ENCODE measurements around the gene SPRR1A. TPM values are rescaled to one million over a fixed set of nuclear protein-coding genes. Genes with fewer than 3 reads are reported as not detected.
"Not testable (repeated sequence)": the region's sequence is repeated elsewhere in the genome, so short reads cannot be mapped to it uniquely, and the experiment has no call there.

SPRR1A gene
- total RNA-seq, 2 experiments from 2014 or later, result not detected

GRCh38 chr1:152982076-152982475 is 1.8 kb upstream of the SPRR1A start:
- H3K4me3 Mint-ChIP-seq, result no peak overlapping the region
- peaks cover 10% of the 10 kb centered on the region for H3K27me3 Mint-ChIP-seq
- H3K36me3 Mint-ChIP-seq (ENCODE audit: low read depth), result no peaks in the 10 kb centered on the region
- ChIA-PET POLR2A (no interaction called here), CTCF (no interaction called here)
- H3K9me3 Mint-ChIP-seq, result no peaks in the 10 kb centered on the region
- no peaks in the 10 kb centered on the region for H3K4me1 Mint-ChIP-seq
- no peak overlapping the region for H3K27ac Mint-ChIP-seq
- DNase-seq, result no peak

- Mint-ChIP-seq H3K4me3 (no peak overlapping the region), H3K4me1 (no peaks in the 10 kb centered on the region), H3K27me3 (peaks cover 13% of the 10 kb centered on the region), H3K36me3 (ENCODE audit: low read depth) (no peaks in the 10 kb centered on the region), H3K27ac (no peak overlapping the region), H3K9me3 (no peaks in the 10 kb centered on the region)
- ChIA-PET CTCF (no interaction called here), POLR2A (no interaction called here)
- no peak for DNase-seq
These were observed 647 bp upstream of the SPRR1A start for GRCh38 chr1:152983234-152983633.

DNA sequence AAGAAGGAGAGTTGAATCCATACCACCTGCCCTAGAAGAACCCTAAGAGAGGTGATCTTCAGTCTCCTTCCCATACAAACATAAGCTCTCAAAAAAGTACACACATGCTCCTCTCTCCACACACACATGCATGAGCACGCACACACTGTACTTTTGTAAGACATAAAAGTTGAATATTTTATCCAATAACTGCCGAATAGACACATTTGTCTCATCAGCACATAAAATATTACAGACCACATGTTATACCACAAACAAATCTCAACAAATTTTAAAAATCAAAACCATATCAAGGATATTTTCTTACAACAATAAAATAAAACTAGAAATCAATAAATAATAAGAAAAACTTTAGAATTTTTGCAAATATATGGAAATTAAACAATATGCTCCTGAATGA is 2.7 kb downstream of the SPRR1A start:
- Mint-ChIP-seq H3K4me1 (no peaks in the 10 kb centered on the region), H3K9me3 (no peaks in the 10 kb centered on the region), H3K27me3 (peaks cover 25% of the 10 kb centered on the region), H3K4me3 (no peak overlapping the region), H3K27ac (no peak overlapping the region), H3K36me3 (ENCODE audit: low read depth) (no peaks in the 10 kb centered on the region)
- ChIA-PET CTCF (no interaction called here), POLR2A (no interaction called here)
- DNase-seq, result no peak

DNA sequence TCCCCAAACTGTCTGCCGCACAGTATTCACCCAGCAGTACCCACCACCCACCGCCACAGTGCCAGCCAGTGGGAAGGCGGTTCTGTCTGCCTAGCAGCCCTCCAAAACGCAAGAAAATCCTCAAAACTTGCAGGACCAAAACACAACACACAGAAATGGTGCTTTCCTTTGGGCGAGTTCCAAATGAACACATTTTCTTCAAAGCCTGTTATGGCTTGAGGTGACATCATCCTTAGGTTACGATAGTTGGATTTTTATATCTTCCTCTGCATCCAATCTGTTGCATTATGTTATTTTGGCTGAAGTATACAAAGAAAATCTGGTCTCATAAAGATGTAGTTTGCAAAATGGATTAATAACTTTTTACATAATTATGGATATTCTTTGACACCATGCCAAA is 9.3 kb downstream of the SPRR1A start:
- no peak for DNase-seq
- ChIA-PET POLR2A (no interaction called here), CTCF (no interaction called here)
- Mint-ChIP-seq H3K27ac (no peak overlapping the region), H3K4me1 (no peaks in the 10 kb centered on the region), H3K4me3 (no peak overlapping the region), H3K9me3 (no peaks in the 10 kb centered on the region), H3K27me3 (peaks cover 27% of the 10 kb centered on the region), H3K36me3 (ENCODE audit: low read depth) (no peaks in the 10 kb centered on the region)

GRCh38 chr1:152995842-152996241 is 12.0 kb downstream of the SPRR1A start:
- DNase-seq, result no peak
- H3K4me3 Mint-ChIP-seq, result no peak overlapping the region
- no peaks in the 10 kb centered on the region for H3K4me1 Mint-ChIP-seq
- H3K27me3 Mint-ChIP-seq, result peaks cover 20% of the 10 kb centered on the region
- H3K36me3 Mint-ChIP-seq (ENCODE audit: low read depth), result no peaks in the 10 kb centered on the region
- H3K27ac Mint-ChIP-seq, result no peak overlapping the region
- ChIA-PET CTCF (no interaction called here), POLR2A (no interaction called here)
- no peaks in the 10 kb centered on the region for H3K9me3 Mint-ChIP-seq

DNA sequence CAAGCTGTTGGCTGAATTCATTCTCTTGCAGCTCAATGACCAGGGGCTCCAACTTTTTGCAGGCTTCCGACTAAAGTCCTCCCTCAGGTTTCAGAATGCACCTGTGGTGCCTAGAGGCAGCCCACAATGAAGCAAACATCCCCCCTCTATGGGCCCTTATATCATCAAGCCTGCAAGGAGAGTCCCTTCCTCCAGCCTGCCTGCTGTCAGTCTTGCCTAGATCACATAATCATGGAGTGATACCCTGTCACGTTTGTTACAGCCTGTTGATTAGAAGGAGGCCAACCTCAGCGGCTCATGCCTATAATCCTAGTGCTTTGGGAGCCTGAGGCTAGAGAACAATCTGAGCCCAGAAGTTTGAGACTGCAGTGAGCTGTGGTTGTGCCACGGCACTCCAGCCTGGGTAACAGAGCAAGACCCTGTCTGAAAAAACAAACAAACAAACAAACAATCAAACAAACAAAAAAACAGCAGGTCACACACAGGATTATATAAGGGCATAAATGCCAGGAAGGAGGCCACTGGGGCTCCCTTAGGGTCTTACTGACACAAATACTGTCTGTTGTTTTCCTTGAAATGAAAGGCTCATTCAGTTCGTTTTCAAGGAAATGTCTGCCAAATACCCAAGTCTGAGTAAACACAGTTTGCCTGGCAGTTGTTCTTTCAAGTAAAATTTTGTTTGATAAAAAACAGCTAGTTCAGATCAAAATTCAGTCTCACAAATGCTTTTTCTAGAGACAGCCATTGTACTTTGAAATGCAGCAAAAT is 12.9 kb downstream of the SPRR1A start:
- ChIA-PET CTCF (no interaction called here), POLR2A (no interaction called here)
- no peak for DNase-seq
- no peaks in the 10 kb centered on the region for H3K4me1 Mint-ChIP-seq
- H3K4me3 Mint-ChIP-seq, result no peak overlapping the region
- no peak overlapping the region for H3K27ac Mint-ChIP-seq
- no peaks in the 10 kb centered on the region for H3K36me3 Mint-ChIP-seq (ENCODE audit: low read depth)
- H3K27me3 Mint-ChIP-seq, result peaks cover 18% of the 10 kb centered on the region
- no peaks in the 10 kb centered on the region for H3K9me3 Mint-ChIP-seq

- Mint-ChIP-seq H3K4me1 (no peaks in the 10 kb centered on the region), H3K9me3 (no peaks in the 10 kb centered on the region), H3K27ac (no peak overlapping the region), H3K27me3 (peaks cover 19% of the 10 kb centered on the region), H3K4me3 (no peak overlapping the region), H3K36me3 (ENCODE audit: low read depth) (no peaks in the 10 kb centered on the region)
- no peak for DNase-seq
- POLR2A ChIA-PET, result no interaction called here
- CTCF ChIA-PET, result no interaction called here
These were observed 14.0 kb downstream of the SPRR1A start for GRCh38 chr1:152997901-152998300.

DNA sequence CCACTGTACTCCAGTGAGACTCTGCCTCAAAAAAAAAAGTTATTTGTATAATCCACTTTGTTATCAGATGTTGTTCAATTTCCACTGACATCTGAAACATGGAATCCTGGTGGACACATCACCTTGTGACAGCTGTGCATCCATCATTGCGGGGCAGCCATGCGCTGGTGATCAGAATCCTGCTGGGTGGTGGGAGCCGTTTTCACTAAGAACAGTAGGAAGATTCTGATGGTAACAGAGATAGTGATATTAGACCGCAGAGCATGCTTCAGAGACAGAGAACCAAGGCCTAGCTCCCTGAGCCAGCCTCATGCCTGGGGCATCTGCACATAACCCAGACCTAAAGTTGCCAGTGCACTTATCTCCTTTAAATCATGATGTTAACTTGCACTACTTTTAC is 14.6 kb downstream of the SPRR1A start:
- Mint-ChIP-seq H3K27ac (no peak overlapping the region), H3K36me3 (ENCODE audit: low read depth) (no peaks in the 10 kb centered on the region), H3K4me3 (no peak overlapping the region), H3K27me3 (peaks cover 15% of the 10 kb centered on the region), H3K9me3 (no peaks in the 10 kb centered on the region), H3K4me1 (no peaks in the 10 kb centered on the region)
- ChIA-PET CTCF (no interaction called here), POLR2A (no interaction called here)
- no peak for DNase-seq

DNA sequence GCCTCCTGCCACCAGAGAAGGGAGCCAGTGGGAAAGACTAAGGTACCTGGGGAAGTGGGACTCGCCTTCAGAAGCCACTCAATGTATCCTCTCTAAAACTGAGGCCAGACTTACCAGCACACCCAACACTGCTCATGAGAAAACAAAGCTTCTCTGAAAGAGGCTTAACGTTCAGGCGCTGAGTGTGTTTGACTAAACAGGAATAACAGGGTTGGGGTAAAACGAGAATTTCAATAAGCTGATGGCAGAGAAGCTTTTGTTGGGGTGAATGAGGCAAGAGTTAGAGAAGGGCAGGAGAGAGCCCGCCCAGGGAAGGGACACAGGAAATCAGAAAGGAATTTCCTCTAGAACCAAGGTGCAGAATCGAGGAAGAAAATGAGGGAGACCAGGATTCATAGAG is 15.9 kb downstream of the SPRR1A start:
- POLR2A ChIA-PET, result no interaction called here

DNA sequence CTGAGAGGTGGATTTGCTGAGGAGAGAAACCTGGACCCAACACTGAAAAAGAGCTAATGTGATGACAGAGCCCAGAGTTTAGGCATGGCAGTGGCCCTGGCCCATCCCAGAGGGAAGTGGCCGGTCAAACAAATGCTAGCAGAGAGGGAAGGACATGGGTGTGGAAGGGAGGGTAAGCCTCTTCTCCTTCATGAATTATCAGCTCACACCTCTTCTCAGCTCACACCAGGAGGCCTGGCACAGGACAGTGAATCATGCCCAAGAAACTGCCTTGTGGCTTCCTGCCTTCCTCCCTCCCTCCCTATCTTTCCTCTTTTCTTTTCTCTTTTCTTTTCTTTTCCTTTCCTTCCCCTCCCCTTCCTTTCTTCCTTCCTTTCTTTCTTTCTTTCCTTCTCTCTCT is 16.4 kb downstream of the SPRR1A start:
- no peaks in the 10 kb centered on the region for H3K9me3 Mint-ChIP-seq
- no peaks in the 10 kb centered on the region for H3K36me3 Mint-ChIP-seq (ENCODE audit: low read depth)
- H3K27ac Mint-ChIP-seq, result no peak overlapping the region
- H3K4me3 Mint-ChIP-seq, result no peak overlapping the region
- H3K4me1 Mint-ChIP-seq, result no peaks in the 10 kb centered on the region
- CTCF ChIA-PET, result interaction anchor here (0.7 kb wide), 1 partner anchor 58 kb away, joined by 3 read pairs; no protein-coding TSS in a partner anchor
- peaks cover 10% of the 10 kb centered on the region for H3K27me3 Mint-ChIP-seq
- POLR2A ChIA-PET, result no interaction called here
- DNase-seq, result no peak

More for the DNA sequence above, 15.9 kb downstream of the SPRR1A start:
- no peak for DNase-seq
- H3K4me1 Mint-ChIP-seq, result no peaks in the 10 kb centered on the region
- no peaks in the 10 kb centered on the region for H3K9me3 Mint-ChIP-seq
- peaks cover 12% of the 10 kb centered on the region for H3K27me3 Mint-ChIP-seq
- no peaks in the 10 kb centered on the region for H3K36me3 Mint-ChIP-seq (ENCODE audit: low read depth)
- CTCF ChIA-PET, result no interaction called here
- no peak overlapping the region for H3K4me3 Mint-ChIP-seq
- no peak overlapping the region for H3K27ac Mint-ChIP-seq

- Mint-ChIP-seq H3K4me1 (no peaks in the 10 kb centered on the region), H3K36me3 (ENCODE audit: low read depth) (no peaks in the 10 kb centered on the region), H3K4me3 (no peak within 1 kb of the TSS), H3K9me3 (no peaks in the 10 kb centered on the region), H3K27me3 (peaks cover 5% of the 10 kb centered on the region), H3K27ac (no peak within 1 kb of the TSS)
- ChIA-PET POLR2A (no interaction called here), CTCF (no interaction called here)
- DNase-seq, result no peak
These were observed 17.5 kb downstream of the SPRR1A start, which contains the start of gene SPRR3 for GRCh38 chr1:153001382-153001781. Gene SPRR3 (plus strand): TSS chr1:153001749. CDS start chr1:153003021, 1,272 bp downstream.

DNA sequence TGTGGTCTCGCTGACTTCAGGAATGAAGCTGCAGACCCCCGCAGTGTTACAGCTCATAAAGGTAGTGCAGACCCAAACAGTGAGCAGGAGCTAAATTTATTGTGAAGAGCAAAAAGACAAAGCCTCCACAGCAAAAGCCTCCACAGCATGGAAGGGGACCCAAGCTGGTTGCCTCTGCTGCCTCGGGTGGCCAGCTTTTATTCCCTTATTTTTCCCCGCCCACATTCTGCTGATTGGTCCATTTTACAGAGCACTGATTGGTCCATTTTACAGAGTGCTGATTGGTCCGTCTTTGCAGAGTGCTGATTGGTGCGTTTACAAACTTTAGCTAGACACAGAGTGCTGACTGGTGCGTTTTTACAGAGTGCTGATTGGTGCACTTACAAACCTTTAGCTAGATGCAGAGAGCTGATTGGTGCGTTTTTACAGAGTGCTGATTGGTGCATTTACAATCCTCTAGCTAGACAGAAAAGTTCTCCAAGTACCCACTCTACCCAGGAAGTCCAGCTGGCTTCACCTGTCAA is 27.4 kb downstream of the SPRR1A start:
- H3K9me3 Mint-ChIP-seq; CTCF ChIA-PET; H3K27me3 Mint-ChIP-seq; H3K4me3 Mint-ChIP-seq; POLR2A ChIA-PET; H3K4me1 Mint-ChIP-seq; DNase-seq; H3K27ac Mint-ChIP-seq; H3K36me3 Mint-ChIP-seq (ENCODE audit: low read depth): not testable (repeated sequence)

- DNase-seq; H3K27ac Mint-ChIP-seq; H3K4me1 Mint-ChIP-seq; H3K9me3 Mint-ChIP-seq; H3K36me3 Mint-ChIP-seq (ENCODE audit: low read depth); H3K4me3 Mint-ChIP-seq; POLR2A ChIA-PET; CTCF ChIA-PET: not testable (repeated sequence)
- H3K27me3 Mint-ChIP-seq, result peaks cover 12% of the 10 kb centered on the region
These were observed 37.9 kb downstream of the SPRR1A start for GRCh38 chr1:153021829-153022228.

- H3K27ac Mint-ChIP-seq; H3K36me3 Mint-ChIP-seq (ENCODE audit: low read depth); H3K9me3 Mint-ChIP-seq; DNase-seq; H3K4me3 Mint-ChIP-seq; H3K4me1 Mint-ChIP-seq; CTCF ChIA-PET; POLR2A ChIA-PET: not testable (repeated sequence)
- H3K27me3 Mint-ChIP-seq, result peaks cover 12% of the 10 kb centered on the region
These were observed 38.5 kb downstream of the SPRR1A start for GRCh38 chr1:153022340-153022739.

Data from activated CD4-positive, alpha-beta memory T cell treated with anti-CD3 and anti-CD28 coated beads, Interleukin-2, amount 10 ng/mL, durations not matched to agents 7 days and 5 days (primary cell).